ENCODE results near the gene ZBTB33.

ZBTB33 gene

DNA sequence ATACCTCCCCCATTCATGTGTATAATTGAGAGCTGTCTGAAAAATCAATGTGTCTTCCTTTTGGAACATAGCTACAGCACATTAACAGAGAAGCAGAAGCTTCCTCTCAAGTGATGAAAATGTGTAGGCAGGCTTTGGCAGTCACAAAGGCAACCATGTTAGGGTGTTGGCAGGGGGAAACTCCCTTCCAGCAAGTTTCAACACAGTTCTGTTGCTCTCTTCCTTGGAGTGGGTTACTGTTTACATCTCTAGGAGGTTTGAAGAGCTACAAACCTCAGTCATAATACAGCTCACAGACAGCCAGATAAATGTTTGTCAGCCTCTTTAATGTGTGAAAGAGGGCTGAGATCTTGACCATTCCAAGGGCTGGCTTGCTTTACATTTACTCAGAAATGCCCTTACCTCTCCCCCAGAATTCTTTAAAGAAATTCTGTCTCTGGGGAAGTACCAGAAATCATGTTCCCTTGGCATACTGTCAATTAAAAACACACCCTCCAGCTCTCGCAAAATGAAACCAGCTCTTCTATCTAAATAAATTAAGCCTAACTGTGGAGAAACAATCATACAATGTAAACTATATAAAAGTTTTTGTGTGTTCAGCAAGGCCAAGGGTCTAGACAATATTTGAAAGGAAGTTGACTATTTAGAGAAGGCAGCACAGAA lies 18.9 kb downstream of the ZBTB33 start:
- Histone ChIP-seq H3K27ac (ENCODE audit: low read length) (no peak overlapping the region), H3K36me3 (ENCODE audit: control insufficient read depth in 1 of 2, insufficient read depth in 2 of 2, low read length in 2 of 2) (no peaks in the 10 kb centered on the region), H3K27me3 (ENCODE audit: low read depth, low read length) (no peaks in the 10 kb centered on the region), H3K4me1 (ENCODE audit: control insufficient read depth in 1 of 2, insufficient read depth in 2 of 2, low read length in 2 of 2) (peaks cover 0 to 4% of the 10 kb centered on the region in 2 donors), H3K9me3 (ENCODE audit: control insufficient read depth in 1 of 2, low read length in 2 of 2) (no peaks in the 10 kb centered on the region), H3K4me3 (ENCODE audit: low read depth in 1 of 2, low read length in 2 of 2) (no peak overlapping the region)

DNA sequence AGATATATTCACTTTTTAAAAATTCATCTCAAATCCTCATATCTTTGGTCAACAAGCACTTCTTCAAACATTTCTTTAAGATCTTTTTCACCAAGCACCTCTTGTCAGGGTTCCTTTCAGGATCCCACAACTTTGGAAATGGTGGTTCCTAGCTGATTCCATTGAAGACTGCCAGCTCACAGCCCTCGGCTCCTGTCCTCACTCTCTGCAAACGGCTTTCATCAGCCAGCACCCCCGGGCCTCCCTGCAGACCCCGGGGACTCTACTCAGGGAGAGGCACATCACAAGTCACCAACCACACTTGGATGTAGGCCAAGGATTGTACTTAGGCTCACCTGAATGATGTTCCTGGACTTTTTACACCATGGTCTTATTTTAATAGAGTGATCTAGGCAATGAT lies 20.0 kb downstream of the ZBTB33 start:
- Histone ChIP-seq H3K27ac (ENCODE audit: low read length) (no peak overlapping the region), H3K9me3 (ENCODE audit: control insufficient read depth in 1 of 2, low read length in 2 of 2) (no peaks in the 10 kb centered on the region), H3K4me3 (ENCODE audit: low read depth in 1 of 2, low read length in 2 of 2) (no peak overlapping the region), H3K27me3 (ENCODE audit: low read depth, low read length) (no peaks in the 10 kb centered on the region), H3K36me3 (ENCODE audit: control insufficient read depth in 1 of 2, insufficient read depth in 2 of 2, low read length in 2 of 2) (no peaks in the 10 kb centered on the region), H3K4me1 (ENCODE audit: control insufficient read depth in 1 of 2, insufficient read depth in 2 of 2, low read length in 2 of 2) (peaks cover 0 to 4% of the 10 kb centered on the region in 2 donors)

DNA sequence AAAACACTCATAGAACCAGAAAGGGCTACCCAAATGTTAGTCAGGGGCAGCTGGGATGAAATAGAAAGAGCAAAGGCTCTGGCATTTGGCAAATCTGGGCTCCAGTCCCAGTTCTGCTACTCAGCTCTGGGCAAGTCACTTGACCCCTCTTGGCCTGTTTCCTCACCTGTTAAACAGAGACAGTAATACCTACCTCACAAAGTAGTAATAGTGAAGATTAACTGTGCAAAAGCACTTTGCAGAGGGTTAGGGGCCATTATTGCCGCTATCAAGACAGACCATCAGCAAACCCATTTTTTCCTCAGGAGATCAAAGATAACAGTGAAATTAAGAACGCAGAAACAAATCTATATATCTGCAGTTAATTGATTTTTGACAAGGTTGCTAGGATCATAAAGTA lies 20.6 kb downstream of the ZBTB33 start:
- no peaks in the 10 kb centered on the region for H3K27me3 ChIP-seq (ENCODE audit: low read depth, low read length)
- H3K4me1 ChIP-seq (ENCODE audit: control insufficient read depth in 1 of 2, insufficient read depth in 2 of 2, low read length in 2 of 2): peaks cover 0 to 4% of the 10 kb centered on the region in 2 donors
- no peaks in the 10 kb centered on the region for H3K36me3 ChIP-seq (ENCODE audit: control insufficient read depth in 1 of 2, insufficient read depth in 2 of 2, low read length in 2 of 2)
- no peak overlapping the region for H3K27ac ChIP-seq (ENCODE audit: low read length)
- H3K9me3 ChIP-seq (ENCODE audit: control insufficient read depth in 1 of 2, low read length in 2 of 2): no peaks in the 10 kb centered on the region
- no peak overlapping the region for H3K4me3 ChIP-seq (ENCODE audit: low read depth in 1 of 2, low read length in 2 of 2)

DNA sequence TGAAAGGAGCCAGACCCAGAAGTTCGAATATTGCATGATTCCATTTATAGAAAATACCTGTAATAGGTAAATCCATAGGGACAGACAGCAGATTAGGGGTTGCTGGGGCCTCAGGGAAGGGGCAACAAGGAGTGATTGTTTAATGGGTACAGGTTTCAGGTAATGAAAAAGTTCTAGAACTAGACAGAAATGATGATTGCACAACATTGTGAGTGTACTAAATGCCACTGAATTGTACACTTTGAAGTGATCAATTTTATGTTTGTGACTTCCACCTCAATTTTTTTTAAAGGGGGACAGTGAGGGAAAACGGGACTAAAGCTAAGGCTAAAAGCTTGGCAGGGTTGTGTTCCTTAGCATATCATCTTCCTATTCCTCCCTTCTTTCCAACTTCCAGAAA lies 23.5 kb downstream of the ZBTB33 start:
- Histone ChIP-seq H3K27me3 (ENCODE audit: low read depth, low read length) (no peaks in the 10 kb centered on the region), H3K4me1 (ENCODE audit: control insufficient read depth in 1 of 2, insufficient read depth in 2 of 2, low read length in 2 of 2) (peaks cover 0 to 4% of the 10 kb centered on the region in 2 donors), H3K9me3 (ENCODE audit: control insufficient read depth in 1 of 2, low read length in 2 of 2) (no peaks in the 10 kb centered on the region), H3K27ac (ENCODE audit: low read length) (no peak overlapping the region), H3K4me3 (ENCODE audit: low read depth in 1 of 2, low read length in 2 of 2) (no peak overlapping the region), H3K36me3 (ENCODE audit: control insufficient read depth in 1 of 2, insufficient read depth in 2 of 2, low read length in 2 of 2) (no peaks in the 10 kb centered on the region)

DNA sequence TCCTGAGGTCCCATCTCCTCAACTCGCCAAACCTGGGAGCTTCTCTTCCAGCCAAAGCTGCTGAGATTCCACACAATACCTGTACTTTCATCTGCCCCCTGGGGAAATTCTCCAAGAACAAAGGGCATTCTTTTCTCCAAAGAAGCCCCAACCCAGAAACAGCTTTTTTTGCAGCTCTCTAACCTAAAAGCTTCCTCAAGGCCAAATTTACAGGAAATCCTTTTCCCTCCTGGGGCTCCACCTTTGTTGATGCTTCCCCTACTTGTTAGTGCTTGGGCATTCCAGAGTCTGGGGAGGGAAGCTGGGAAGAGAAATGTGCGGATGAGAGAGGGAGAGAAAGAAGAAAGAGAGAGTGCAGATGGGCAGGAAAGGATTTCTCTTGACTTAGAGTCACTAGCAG lies 24.3 kb downstream of the ZBTB33 start:
- no peak overlapping the region for H3K27ac ChIP-seq (ENCODE audit: low read length)
- no peaks in the 10 kb centered on the region for H3K27me3 ChIP-seq (ENCODE audit: low read depth, low read length)
- H3K4me3 ChIP-seq (ENCODE audit: low read depth in 1 of 2, low read length in 2 of 2): no peak overlapping the region
- H3K9me3 ChIP-seq (ENCODE audit: control insufficient read depth in 1 of 2, low read length in 2 of 2): no peaks in the 10 kb centered on the region
- no peaks in the 10 kb centered on the region for H3K36me3 ChIP-seq (ENCODE audit: control insufficient read depth in 1 of 2, insufficient read depth in 2 of 2, low read length in 2 of 2)
- H3K4me1 ChIP-seq (ENCODE audit: control insufficient read depth in 1 of 2, insufficient read depth in 2 of 2, low read length in 2 of 2): no peaks in the 10 kb centered on the region

DNA sequence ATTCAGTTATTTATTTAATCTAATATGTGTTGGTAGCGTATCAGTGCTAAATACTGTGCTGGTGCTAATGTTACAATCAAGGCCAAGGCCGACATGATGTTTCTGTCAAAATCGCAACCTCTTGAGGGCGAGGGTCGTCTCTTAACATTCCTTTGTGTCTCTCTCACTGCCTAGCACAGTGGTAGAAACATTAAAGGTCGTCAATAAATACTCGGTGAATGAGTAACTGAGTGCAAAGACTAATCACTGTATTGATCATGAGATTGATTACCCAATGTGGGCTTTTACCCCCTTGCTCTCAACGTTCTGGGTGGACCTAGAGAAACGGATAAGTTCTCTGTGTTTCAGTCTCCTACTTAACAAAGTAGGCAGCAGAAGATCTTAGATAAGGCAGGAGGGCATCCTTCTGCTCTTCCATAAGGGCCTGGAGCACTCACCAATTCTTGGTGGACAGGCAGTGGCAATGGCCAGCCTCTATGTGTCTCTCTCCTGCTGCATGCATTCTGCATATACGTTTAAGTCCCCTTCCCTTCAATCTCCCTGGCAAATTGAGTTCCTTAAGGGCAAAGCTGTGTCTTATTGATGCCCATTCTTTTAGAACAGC lies 30.5 kb downstream of the ZBTB33 start:
- H3K27ac ChIP-seq (ENCODE audit: low read length): no peak overlapping the region
- H3K36me3 ChIP-seq (ENCODE audit: control insufficient read depth in 1 of 2, insufficient read depth in 2 of 2, low read length in 2 of 2): no peaks in the 10 kb centered on the region
- no peaks in the 10 kb centered on the region for H3K27me3 ChIP-seq (ENCODE audit: low read depth, low read length)
- H3K9me3 ChIP-seq (ENCODE audit: control insufficient read depth in 1 of 2, low read length in 2 of 2): no peaks in the 10 kb centered on the region
- H3K4me3 ChIP-seq (ENCODE audit: low read depth in 1 of 2, low read length in 2 of 2): no peak overlapping the region
- H3K4me1 ChIP-seq (ENCODE audit: control insufficient read depth in 1 of 2, insufficient read depth in 2 of 2, low read length in 2 of 2): no peaks in the 10 kb centered on the region

DNA sequence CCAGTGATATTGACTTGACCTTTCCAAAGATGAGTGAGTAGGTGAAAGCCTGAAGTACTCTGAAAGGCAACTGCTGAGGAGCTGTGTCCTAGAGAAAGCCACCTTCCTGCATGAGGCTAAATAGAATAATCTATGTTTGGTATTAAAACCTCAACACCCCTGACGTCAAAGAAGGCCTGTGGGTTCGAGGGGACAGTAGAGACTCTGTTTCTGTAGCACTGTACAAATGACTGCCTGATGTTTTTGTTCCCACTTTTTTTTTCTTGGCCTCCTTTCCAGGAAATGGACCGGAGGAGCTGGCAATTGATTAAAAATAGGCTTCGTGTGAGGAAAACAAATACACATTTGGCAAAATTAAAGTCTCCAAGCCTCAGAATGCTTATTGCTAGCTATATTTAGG lies 31.1 kb downstream of the ZBTB33 start:
- H3K4me3 ChIP-seq (ENCODE audit: low read depth in 1 of 2, low read length in 2 of 2): no peak overlapping the region
- H3K4me1 ChIP-seq (ENCODE audit: control insufficient read depth in 1 of 2, insufficient read depth in 2 of 2, low read length in 2 of 2): no peaks in the 10 kb centered on the region
- H3K27ac ChIP-seq (ENCODE audit: low read length): no peak overlapping the region
- no peaks in the 10 kb centered on the region for H3K27me3 ChIP-seq (ENCODE audit: low read depth, low read length)
- no peaks in the 10 kb centered on the region for H3K9me3 ChIP-seq (ENCODE audit: control insufficient read depth in 1 of 2, low read length in 2 of 2)
- no peaks in the 10 kb centered on the region for H3K36me3 ChIP-seq (ENCODE audit: control insufficient read depth in 1 of 2, insufficient read depth in 2 of 2, low read length in 2 of 2)

DNA sequence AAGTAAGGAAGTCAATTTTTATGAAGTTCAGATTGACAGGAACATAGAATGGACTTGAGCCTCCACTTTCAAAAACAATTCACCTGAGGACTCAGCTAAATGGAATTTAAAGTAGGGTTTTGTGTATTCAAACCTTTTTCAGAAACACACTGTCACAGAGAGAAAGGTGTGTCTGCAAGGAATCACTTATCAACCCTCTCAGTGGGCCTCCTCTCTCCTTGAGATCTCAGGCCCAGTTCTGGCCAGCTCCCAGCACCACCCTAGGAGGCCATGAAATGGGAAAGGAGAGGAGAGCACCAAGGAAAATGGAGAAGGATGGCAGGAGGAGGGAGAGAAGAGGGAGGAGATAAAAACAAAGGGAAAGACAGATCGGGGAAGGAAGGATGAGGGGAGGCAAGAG lies 32.1 kb downstream of the ZBTB33 start:
- Histone ChIP-seq H3K4me3 (ENCODE audit: low read depth in 1 of 2, low read length in 2 of 2) (no peak overlapping the region), H3K9me3 (ENCODE audit: control insufficient read depth in 1 of 2, low read length in 2 of 2) (no peaks in the 10 kb centered on the region), H3K4me1 (ENCODE audit: control insufficient read depth in 1 of 2, insufficient read depth in 2 of 2, low read length in 2 of 2) (no peaks in the 10 kb centered on the region), H3K27ac (ENCODE audit: low read length) (no peak overlapping the region), H3K27me3 (ENCODE audit: low read depth, low read length) (no peaks in the 10 kb centered on the region), H3K36me3 (ENCODE audit: control insufficient read depth in 1 of 2, insufficient read depth in 2 of 2, low read length in 2 of 2) (no peaks in the 10 kb centered on the region)

DNA sequence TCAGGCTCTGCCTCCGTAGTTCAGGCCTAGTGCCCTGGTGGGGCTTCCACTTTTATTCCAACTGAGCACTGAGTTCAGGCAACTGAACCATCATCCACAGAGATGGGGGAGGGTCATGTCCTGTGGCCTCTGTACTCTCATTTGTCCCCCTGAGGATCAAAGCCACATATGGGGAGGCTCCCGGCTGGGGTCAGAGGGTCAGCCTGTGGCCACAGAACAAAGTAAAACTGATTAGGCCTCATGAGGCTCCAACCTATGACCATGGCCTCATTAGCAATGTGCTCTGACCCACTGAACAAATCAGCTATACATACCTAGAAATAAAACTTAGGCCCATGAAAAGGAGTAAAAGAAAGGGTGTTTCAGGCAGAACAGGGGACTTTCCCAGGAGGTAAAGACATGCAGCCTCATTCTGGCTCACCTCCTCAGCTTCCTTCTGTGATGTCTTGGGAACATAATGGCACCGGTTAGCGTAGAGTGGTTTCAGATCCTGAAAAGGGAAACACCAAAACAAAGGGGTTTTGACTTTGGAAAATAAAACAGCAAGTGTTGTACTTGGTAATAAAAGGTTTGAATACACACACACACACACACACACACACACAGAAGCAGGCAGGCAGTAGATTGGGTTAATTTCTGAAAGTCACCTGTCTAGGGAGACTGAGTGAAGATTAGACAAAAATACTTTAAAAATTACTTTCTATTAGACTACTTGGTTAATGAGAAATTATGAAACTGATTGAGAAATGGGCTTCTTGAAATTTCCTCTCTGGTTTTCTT lies 36.3 kb downstream of the ZBTB33 start:
- H3K9me3 ChIP-seq (ENCODE audit: control insufficient read depth in 1 of 2, low read length in 2 of 2): no peaks in the 10 kb centered on the region

DNA sequence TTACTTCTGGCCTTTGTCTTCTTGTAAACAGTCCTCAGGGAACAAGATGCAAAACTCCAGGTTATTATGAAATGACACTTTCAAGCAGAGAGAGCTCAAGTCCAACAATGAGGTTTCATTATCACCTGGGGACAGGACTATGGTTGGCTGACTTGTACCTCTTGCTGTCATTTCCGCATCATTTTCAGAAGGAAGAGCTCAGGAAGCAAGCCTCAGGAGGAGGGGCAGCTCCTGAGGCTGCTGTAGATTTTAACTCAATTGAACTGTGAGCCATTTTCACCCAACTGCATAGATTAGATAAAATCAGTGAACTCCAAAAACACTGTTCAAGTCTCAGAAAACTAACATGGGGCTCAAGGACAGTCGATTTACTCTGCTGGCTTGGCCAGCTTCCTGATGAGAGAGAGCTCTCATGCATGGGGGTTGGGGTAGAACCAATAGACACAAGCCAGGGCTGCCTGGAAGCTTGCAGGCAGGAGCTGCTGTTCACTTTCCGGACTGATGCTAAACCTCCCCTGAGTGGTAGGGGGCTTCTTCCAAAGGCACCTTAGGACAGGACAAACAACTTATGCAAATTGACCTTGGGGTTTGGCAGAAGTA lies 37.0 kb downstream of the ZBTB33 start:
- no peak overlapping the region for H3K4me3 ChIP-seq (ENCODE audit: low read depth in 1 of 2, low read length in 2 of 2)
- no peaks in the 10 kb centered on the region for H3K9me3 ChIP-seq (ENCODE audit: control insufficient read depth in 1 of 2, low read length in 2 of 2)
- H3K36me3 ChIP-seq (ENCODE audit: control insufficient read depth in 1 of 2, insufficient read depth in 2 of 2, low read length in 2 of 2): no peaks in the 10 kb centered on the region
- no peak overlapping the region for H3K27ac ChIP-seq (ENCODE audit: low read length)
- no peaks in the 10 kb centered on the region for H3K4me1 ChIP-seq (ENCODE audit: control insufficient read depth in 1 of 2, insufficient read depth in 2 of 2, low read length in 2 of 2)
- H3K27me3 ChIP-seq (ENCODE audit: low read depth, low read length): no peaks in the 10 kb centered on the region

More for the DNA sequence above, 36.3 kb downstream of the ZBTB33 start:
- no peak overlapping the region for H3K27ac ChIP-seq (ENCODE audit: low read length)
- H3K4me3 ChIP-seq (ENCODE audit: low read depth in 1 of 2, low read length in 2 of 2): no peak overlapping the region
- H3K36me3 ChIP-seq (ENCODE audit: control insufficient read depth in 1 of 2, insufficient read depth in 2 of 2, low read length in 2 of 2): no peaks in the 10 kb centered on the region
- no peaks in the 10 kb centered on the region for H3K4me1 ChIP-seq (ENCODE audit: control insufficient read depth in 1 of 2, insufficient read depth in 2 of 2, low read length in 2 of 2)
- H3K27me3 ChIP-seq (ENCODE audit: low read depth, low read length): no peaks in the 10 kb centered on the region

DNA sequence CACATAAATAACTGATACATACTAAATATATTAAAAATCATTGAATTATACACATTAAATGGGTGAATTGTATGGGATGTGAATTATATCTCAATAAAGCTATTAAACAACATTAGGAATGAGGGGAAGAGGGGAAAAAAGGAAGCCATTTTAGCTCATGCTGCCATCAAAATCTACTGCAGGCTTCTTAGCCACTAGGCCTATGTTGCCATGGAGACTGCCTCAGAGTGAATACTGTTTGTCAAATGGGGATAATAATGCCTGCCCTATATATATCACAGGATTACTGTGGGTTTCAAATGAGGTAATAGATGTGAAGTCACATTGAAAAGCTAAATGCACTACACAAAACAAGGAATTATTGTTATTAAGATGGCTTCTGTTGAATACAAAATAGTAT lies 39.5 kb downstream of the ZBTB33 start:
- Histone ChIP-seq H3K36me3 (ENCODE audit: control insufficient read depth in 1 of 2, insufficient read depth in 2 of 2, low read length in 2 of 2) (no peaks in the 10 kb centered on the region), H3K27ac (ENCODE audit: low read length) (no peak overlapping the region), H3K4me1 (ENCODE audit: control insufficient read depth in 1 of 2, insufficient read depth in 2 of 2, low read length in 2 of 2) (no peaks in the 10 kb centered on the region), H3K27me3 (ENCODE audit: low read depth, low read length) (no peaks in the 10 kb centered on the region), H3K4me3 (ENCODE audit: low read depth in 1 of 2, low read length in 2 of 2) (no peak overlapping the region), H3K9me3 (ENCODE audit: control insufficient read depth in 1 of 2, low read length in 2 of 2) (no peaks in the 10 kb centered on the region)
